HL-60 (cell line): ENCODE results near the gene CFAP221.

Experiments used
- DNase-seq, 2 experiments: peaks; one replicate each; pipeline ENCODE4 v3.0.0-alpha.2; 2010 to 2020; ENCODE audit warnings: low read depth in 1 of 2, low spot score in 1 of 2
- H3K27ac ChIP-seq: fragments of 250-450 bp; sonication (Bioruptor Pico); replicated peaks from 2 replicates; pipeline ENCODE4 v1.5.1; 2020; ENCODE audit warnings: mild to moderate bottlenecking, moderate library complexity
- H3K27me3 ChIP-seq: fragments of 250-450 bp; sonication (Bioruptor Pico); 2 replicates; pipeline ENCODE4 v1.5.1; 2021; ENCODE audit warnings: mild to moderate bottlenecking, moderate library complexity; ENCODE audit not compliant: insufficient read depth, poor library complexity, severe bottlenecking
- H3K4me3 ChIP-seq: replicated peaks from 2 replicates; pipeline ENCODE4 v1.5.1; 2011; ENCODE audit warnings: mild to moderate bottlenecking, control low read depth, low read length; ENCODE audit not compliant: insufficient read depth
- GABPA ChIP-seq: IDR thresholded peaks from 2 replicates; pipeline ENCODE4 v1.6.1; 2012; ENCODE audit warnings: low read depth
- POLR2AphosphoS5 ChIP-seq: IDR thresholded peaks from 2 replicates; pipeline ENCODE4 v1.6.1; 2012; ENCODE audit warnings: low read depth
- SPI1 ChIP-seq: IDR thresholded peaks from 2 replicates; pipeline ENCODE4 v1.6.1; 2012; ENCODE audit warnings: low read depth, mild to moderate bottlenecking, borderline replicate concordance
- TF ChIP-seq, protein P1 (sequence below): IDR thresholded peaks from one replicate; pipeline ENCODE4 v1.5.1; 2011; ENCODE audit warnings: low read length, control low read depth, inconsistent platforms; ENCODE audit not compliant: insufficient read depth
- TF ChIP-seq, protein P2 (sequence below): IDR thresholded peaks from 2 replicates; pipeline ENCODE4 v1.6.1; 2012; ENCODE audit warnings: low read depth; ENCODE audit not compliant: insufficient replicate concordance

The CFAP221 gene

DNA sequence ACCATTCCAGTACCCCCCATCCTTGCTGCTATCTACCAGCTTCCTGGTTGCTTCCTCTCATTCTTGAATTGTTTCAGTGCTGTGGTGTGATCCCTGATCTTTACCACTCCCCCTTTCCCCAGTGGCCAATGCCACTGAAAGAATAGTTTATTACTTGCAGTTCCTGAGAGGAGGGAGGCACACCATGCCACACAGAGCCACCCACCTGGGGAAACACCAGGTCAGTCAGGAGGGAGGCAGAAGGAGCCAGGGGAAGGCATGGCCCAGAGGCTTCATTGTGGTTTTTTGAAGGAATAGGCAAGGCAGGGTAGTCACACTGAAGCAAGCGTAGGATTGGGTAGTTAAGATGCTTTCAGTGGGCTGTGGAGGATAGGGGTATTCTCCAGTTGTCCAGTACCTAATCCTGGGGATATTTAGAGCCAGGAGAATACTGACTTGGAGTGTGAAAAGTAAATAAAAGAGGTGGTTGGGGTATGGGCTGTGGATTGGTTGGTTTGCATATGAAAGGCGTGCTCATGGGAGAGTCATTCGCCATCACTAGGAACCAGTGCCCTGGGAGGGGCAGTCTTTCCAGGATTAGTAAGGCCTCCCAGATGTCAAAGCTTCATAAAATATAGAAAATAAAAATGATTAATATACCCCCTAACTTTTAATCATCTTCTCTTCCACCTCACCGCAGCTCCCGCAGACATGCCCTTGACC is 128.1 kb downstream of the CFAP221 start:
- H3K27ac ChIP-seq, result no peak overlapping the region
- TF ChIP-seq POLR2AphosphoS5, result no peak
- TF ChIP-seq, protein P1, sequence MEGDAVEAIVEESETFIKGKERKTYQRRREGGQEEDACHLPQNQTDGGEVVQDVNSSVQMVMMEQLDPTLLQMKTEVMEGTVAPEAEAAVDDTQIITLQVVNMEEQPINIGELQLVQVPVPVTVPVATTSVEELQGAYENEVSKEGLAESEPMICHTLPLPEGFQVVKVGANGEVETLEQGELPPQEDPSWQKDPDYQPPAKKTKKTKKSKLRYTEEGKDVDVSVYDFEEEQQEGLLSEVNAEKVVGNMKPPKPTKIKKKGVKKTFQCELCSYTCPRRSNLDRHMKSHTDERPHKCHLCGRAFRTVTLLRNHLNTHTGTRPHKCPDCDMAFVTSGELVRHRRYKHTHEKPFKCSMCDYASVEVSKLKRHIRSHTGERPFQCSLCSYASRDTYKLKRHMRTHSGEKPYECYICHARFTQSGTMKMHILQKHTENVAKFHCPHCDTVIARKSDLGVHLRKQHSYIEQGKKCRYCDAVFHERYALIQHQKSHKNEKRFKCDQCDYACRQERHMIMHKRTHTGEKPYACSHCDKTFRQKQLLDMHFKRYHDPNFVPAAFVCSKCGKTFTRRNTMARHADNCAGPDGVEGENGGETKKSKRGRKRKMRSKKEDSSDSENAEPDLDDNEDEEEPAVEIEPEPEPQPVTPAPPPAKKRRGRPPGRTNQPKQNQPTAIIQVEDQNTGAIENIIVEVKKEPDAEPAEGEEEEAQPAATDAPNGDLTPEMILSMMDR, result no peak
- no peak for TF ChIP-seq GABPA
- TF ChIP-seq, protein P2, sequence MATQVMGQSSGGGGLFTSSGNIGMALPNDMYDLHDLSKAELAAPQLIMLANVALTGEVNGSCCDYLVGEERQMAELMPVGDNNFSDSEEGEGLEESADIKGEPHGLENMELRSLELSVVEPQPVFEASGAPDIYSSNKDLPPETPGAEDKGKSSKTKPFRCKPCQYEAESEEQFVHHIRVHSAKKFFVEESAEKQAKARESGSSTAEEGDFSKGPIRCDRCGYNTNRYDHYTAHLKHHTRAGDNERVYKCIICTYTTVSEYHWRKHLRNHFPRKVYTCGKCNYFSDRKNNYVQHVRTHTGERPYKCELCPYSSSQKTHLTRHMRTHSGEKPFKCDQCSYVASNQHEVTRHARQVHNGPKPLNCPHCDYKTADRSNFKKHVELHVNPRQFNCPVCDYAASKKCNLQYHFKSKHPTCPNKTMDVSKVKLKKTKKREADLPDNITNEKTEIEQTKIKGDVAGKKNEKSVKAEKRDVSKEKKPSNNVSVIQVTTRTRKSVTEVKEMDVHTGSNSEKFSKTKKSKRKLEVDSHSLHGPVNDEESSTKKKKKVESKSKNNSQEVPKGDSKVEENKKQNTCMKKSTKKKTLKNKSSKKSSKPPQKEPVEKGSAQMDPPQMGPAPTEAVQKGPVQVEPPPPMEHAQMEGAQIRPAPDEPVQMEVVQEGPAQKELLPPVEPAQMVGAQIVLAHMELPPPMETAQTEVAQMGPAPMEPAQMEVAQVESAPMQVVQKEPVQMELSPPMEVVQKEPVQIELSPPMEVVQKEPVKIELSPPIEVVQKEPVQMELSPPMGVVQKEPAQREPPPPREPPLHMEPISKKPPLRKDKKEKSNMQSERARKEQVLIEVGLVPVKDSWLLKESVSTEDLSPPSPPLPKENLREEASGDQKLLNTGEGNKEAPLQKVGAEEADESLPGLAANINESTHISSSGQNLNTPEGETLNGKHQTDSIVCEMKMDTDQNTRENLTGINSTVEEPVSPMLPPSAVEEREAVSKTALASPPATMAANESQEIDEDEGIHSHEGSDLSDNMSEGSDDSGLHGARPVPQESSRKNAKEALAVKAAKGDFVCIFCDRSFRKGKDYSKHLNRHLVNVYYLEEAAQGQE, result no peak
- TF ChIP-seq SPI1, result no peak
- no peak overlapping the region for H3K4me3 ChIP-seq
- H3K27me3 ChIP-seq, result no peaks in the 10 kb centered on the region
- DNase-seq, result no peak

DNA sequence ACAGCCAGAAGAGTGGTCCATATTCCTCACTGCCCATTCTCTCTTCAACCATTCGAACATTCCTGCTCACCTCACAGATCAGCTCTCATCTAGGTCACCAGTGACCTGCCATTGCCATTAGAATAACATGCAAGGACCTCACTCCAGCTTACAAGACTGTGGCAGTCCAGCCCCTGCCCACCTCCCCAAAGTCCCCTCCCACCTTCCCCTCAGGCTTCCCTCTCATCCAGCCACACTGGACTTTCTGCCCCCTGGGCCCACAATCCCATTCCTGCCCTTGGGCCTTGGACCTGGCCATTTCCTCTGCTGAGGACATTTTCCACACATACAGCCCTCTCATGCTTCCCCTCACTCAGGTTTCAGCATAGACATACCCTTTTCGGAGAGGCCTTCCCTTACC is 129.5 kb downstream of the CFAP221 start:
- no peak overlapping the region for H3K4me3 ChIP-seq
- H3K27me3 ChIP-seq, result no peaks in the 10 kb centered on the region
- no peak for DNase-seq
- H3K27ac ChIP-seq, result no peak overlapping the region
- TF ChIP-seq, protein P2, result no peak
- TF ChIP-seq POLR2AphosphoS5, result no peak
- TF ChIP-seq, protein P1, result no peak
- TF ChIP-seq SPI1, result no peak
- no peak for TF ChIP-seq GABPA

DNA sequence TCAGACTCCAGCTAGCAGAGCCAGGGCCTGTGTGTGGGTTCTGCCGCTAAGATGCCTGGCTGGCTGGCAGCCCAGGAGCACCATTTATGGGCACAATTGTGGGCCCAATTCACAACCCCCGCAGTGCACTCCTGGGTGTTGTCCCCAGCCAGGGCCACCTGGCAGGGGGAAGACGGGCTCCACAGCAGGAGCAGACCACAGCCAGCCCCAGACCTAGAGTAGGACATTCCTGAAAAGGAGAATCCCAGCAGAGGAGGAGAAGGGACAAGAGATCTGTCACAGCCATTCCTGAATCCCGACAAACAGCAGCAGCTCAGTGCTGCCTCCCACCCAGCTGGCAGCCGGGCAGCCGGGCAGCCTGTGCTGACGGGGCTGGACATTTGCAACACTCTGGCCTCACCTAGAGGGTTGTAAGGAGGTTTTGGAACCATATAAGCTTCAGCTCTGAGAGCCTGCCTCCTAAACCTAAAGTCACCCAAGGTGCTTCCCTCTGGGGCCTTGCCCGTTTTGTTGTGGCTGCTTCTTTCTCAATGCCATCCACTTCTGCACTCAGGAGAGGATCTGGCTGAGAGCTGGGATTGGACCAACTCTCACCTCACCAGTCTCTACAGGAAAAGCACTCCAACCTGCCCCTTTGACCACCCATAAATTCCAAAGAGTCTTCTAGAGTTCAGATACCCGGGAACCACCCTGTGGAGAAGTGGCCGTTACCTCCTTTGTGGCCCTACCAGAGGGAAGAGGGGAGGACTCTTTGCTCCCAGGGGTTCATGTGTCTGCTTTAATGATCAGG is 130.7 kb downstream of the CFAP221 start:
- no peak overlapping the region for H3K4me3 ChIP-seq
- peak in 1 of 2 experiments; percentile 20 for DNase-seq
- no peak overlapping the region for H3K27ac ChIP-seq
- no peaks in the 10 kb centered on the region for H3K27me3 ChIP-seq
- TF ChIP-seq SPI1 (no peak), POLR2AphosphoS5 (no peak), GABPA (no peak)
- TF ChIP-seq, protein P1, result no peak
- TF ChIP-seq, protein P2, result no peak
